Loucy (cell line): ENCODE results near the gene MB.

Experiments
- H2AFZ ChIP-seq: fragments of 200-600 bp; sonication (generic); 2 replicates; pipeline ENCODE4 v1.6.0; 2016; ENCODE audit warnings: antibody characterized with exemption, mild to moderate bottlenecking, low read length, moderate library complexity
- H3F3A ChIP-seq: fragments of 200-600 bp; 2 replicates; pipeline ENCODE4 v1.6.0; 2016; ENCODE audit warnings: antibody characterized with exemption, low read depth, mild to moderate bottlenecking
- H3K27me3 ChIP-seq: fragments of 200-600 bp; sonication (generic); 2 replicates; pipeline ENCODE4 v1.6.1; 2014; ENCODE audit warnings: low read length, mild to moderate bottlenecking; ENCODE audit not compliant: insufficient read depth, poor library complexity, severe bottlenecking
- H3K36me3 ChIP-seq: fragments of 200-600 bp; sonication (generic); 2 replicates; pipeline ENCODE4 v1.6.1; 2016; ENCODE audit warnings: low read length; ENCODE audit not compliant: insufficient read depth
- H3K4me1 ChIP-seq: fragments of 200-600 bp; sonication (generic); 2 replicates; pipeline ENCODE4 v1.5.1; 2014; ENCODE audit warnings: low read length, mild to moderate bottlenecking; ENCODE audit not compliant: insufficient read depth, poor library complexity, severe bottlenecking
- H3K4me2 ChIP-seq: fragments of 200-600 bp; sonication (generic); 2 replicates; pipeline ENCODE4 v1.6.0; 2014; ENCODE audit warnings: antibody characterized with exemption, low read length, low read depth, mild to moderate bottlenecking; ENCODE audit not compliant: poor library complexity, severe bottlenecking
- H3K4me3 ChIP-seq: fragments of 200-600 bp; sonication (generic); 2 replicates; pipeline ENCODE4 v1.5.1; 2014; ENCODE audit warnings: low read length, mild to moderate bottlenecking, mixed read lengths; ENCODE audit not compliant: poor library complexity, severe bottlenecking
- H3K79me2 ChIP-seq: fragments of 200-600 bp; sonication (generic); 2 replicates; pipeline ENCODE4 v1.6.1; 2014; ENCODE audit warnings: low read length; ENCODE audit not compliant: insufficient read depth
- H3K9ac ChIP-seq: fragments of 200-600 bp; sonication (generic); 2 replicates; pipeline ENCODE4 v1.6.0; 2014; ENCODE audit warnings: mild to moderate bottlenecking, low read depth, low read length, moderate library complexity; ENCODE audit not compliant: poor library complexity, severe bottlenecking
- H3K9me2 ChIP-seq: fragments of 200-600 bp; sonication (generic); replicated peaks from 2 replicates; pipeline ENCODE4 v1.6.1; 2016; ENCODE audit warnings: low read depth, low read length, mixed read lengths
- H3K9me3 ChIP-seq: fragments of 200-600 bp; sonication (generic); 2 replicates; pipeline ENCODE4 v1.6.1; 2014; ENCODE audit warnings: mild to moderate bottlenecking, antibody characterized with exemption, low read length, low read depth; ENCODE audit not compliant: insufficient read depth
- H4K20me1 ChIP-seq: fragments of 200-600 bp; sonication (generic); 2 replicates; pipeline ENCODE4 v1.6.0; 2014; ENCODE audit warnings: antibody characterized with exemption, low read length, mild to moderate bottlenecking; ENCODE audit not compliant: insufficient read depth, poor library complexity, severe bottlenecking
- EZH2phosphoT487 ChIP-seq: fragments of 200-600 bp; IDR thresholded peaks from 2 replicates; pipeline ENCODE4 v1.6.1; 2018; ENCODE audit warnings: antibody characterized with exemption, mild to moderate bottlenecking, moderate library complexity, borderline replicate concordance
- TF ChIP-seq, protein P1 (sequence below): fragments of 200-600 bp; sonication (generic); conservative IDR thresholded peaks from 2 replicates; pipeline ENCODE4 v1.5.1; 2014; ENCODE audit warnings: mild to moderate bottlenecking, antibody characterized with exemption, low read length

Gene MB

DNA sequence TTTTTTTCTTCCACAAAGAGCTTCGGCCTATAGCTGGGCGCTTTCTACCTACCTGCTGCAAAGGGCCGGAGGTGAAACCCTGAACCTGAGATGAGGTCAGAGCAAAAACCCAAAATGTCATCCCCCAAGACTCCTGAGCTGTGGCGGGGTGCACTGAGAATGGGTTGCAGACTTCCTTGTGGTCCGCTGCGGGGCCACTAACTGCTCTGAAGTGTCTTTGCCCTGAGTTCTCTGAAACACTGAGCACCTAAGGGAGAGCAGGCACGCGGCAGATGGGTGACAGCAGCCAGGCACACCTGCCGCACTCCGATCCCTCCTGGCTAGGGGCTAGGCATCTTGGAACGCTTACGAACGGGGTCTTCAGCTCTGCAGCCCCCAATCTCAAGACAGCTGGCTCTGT is 47.2 kb downstream of the MB start:
- no peaks in the 10 kb centered on the region for H3K4me1 ChIP-seq
- no peaks in the 10 kb centered on the region for H3K9me3 ChIP-seq
- no peak overlapping the region for H3K4me2 ChIP-seq
- H3K79me2 ChIP-seq, result no peaks in the 10 kb centered on the region
- H3F3A ChIP-seq, result no peaks in the 10 kb centered on the region
- H2AFZ ChIP-seq, result no peak overlapping the region
- no peaks in the 10 kb centered on the region for H3K9me2 ChIP-seq
- H3K9ac ChIP-seq, result no peak overlapping the region
- no peaks in the 10 kb centered on the region for H3K27me3 ChIP-seq
- TF ChIP-seq EZH2phosphoT487, result no peak
- TF ChIP-seq, protein P1, sequence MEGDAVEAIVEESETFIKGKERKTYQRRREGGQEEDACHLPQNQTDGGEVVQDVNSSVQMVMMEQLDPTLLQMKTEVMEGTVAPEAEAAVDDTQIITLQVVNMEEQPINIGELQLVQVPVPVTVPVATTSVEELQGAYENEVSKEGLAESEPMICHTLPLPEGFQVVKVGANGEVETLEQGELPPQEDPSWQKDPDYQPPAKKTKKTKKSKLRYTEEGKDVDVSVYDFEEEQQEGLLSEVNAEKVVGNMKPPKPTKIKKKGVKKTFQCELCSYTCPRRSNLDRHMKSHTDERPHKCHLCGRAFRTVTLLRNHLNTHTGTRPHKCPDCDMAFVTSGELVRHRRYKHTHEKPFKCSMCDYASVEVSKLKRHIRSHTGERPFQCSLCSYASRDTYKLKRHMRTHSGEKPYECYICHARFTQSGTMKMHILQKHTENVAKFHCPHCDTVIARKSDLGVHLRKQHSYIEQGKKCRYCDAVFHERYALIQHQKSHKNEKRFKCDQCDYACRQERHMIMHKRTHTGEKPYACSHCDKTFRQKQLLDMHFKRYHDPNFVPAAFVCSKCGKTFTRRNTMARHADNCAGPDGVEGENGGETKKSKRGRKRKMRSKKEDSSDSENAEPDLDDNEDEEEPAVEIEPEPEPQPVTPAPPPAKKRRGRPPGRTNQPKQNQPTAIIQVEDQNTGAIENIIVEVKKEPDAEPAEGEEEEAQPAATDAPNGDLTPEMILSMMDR, result no peak
- no peaks in the 10 kb centered on the region for H4K20me1 ChIP-seq
- H3K4me3 ChIP-seq, result no peak overlapping the region
- no peaks in the 10 kb centered on the region for H3K36me3 ChIP-seq

- Histone ChIP-seq H3K9ac (no peak overlapping the region), H3K27me3 (no peaks in the 10 kb centered on the region), H3K4me2 (no peak overlapping the region), H3K9me2 (no peaks in the 10 kb centered on the region), H3K9me3 (no peaks in the 10 kb centered on the region), H3K79me2 (no peaks in the 10 kb centered on the region), H3K36me3 (no peaks in the 10 kb centered on the region), H4K20me1 (no peaks in the 10 kb centered on the region), H3K4me3 (no peak overlapping the region), H3F3A (no peaks in the 10 kb centered on the region), H2AFZ (no peak overlapping the region), H3K4me1 (no peaks in the 10 kb centered on the region)
- TF ChIP-seq, protein P1, result no peak
- no peak for TF ChIP-seq EZH2phosphoT487
These were observed 48.1 kb downstream of the MB start for GRCh38 chr22:35568751-35569739.

GRCh38 chr22:35567351-35568141 is 49.6 kb downstream of the MB start:
- no peak for TF ChIP-seq EZH2phosphoT487
- TF ChIP-seq, protein P1, result no peak
- H4K20me1 ChIP-seq, result no peaks in the 10 kb centered on the region
- H2AFZ ChIP-seq, result no peak overlapping the region
- H3K9me3 ChIP-seq, result no peaks in the 10 kb centered on the region
- no peaks in the 10 kb centered on the region for H3F3A ChIP-seq
- H3K36me3 ChIP-seq, result no peaks in the 10 kb centered on the region
- no peak overlapping the region for H3K4me2 ChIP-seq
- H3K4me1 ChIP-seq, result no peaks in the 10 kb centered on the region
- no peaks in the 10 kb centered on the region for H3K79me2 ChIP-seq
- H3K9ac ChIP-seq, result no peak overlapping the region
- no peak overlapping the region for H3K4me3 ChIP-seq
- H3K27me3 ChIP-seq, result no peaks in the 10 kb centered on the region
- H3K9me2 ChIP-seq, result no peaks in the 10 kb centered on the region
